ENCODE results near the gene MYL5.
"Not testable (repeated sequence)": the region's sequence is repeated elsewhere in the genome, so short reads cannot be mapped to it uniquely, and the experiment has no call there.

MYL5 gene

GRCh38 chr4:730511-730910 lies 56.2 kb downstream of the MYL5 start:
- DNase-seq = no peak

GRCh38 chr4:730946-731904 lies 56.9 kb downstream of the MYL5 start:
- DNase-seq = not testable (repeated sequence)

All from DMS153 (cell line).